Effector CD4-positive, alpha-beta T cell (primary cell): ENCODE data around the gene NTNG1.

Experiments
- DNase-seq: peaks from one replicate; pipeline ENCODE4 v3.0.0-alpha.2; 2020

The NTNG1 gene

DNA sequence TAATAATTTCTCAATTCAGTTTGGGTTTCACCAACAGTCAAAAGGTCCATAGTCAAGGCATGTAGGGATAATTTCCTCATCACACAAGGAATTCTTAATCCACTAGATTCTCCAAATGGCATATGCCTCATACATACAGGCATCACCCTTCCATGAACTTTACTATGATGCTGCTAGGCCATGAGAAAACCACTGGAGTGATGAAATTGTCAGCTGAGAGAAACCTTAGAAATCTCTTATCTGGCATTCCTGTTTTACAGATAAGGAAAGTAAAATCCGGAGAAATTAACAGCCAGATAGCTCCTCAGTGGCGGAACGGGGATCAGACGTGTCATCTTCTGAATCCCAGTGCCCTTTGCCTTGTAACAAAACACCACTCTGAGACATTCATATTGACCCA is 274.4 kb downstream of the NTNG1 start:
- DNase-seq, result no peak

GRCh38 chr1:107419003-107419402 is 278.2 kb downstream of the NTNG1 start:
- DNase-seq, result no peak

DNA sequence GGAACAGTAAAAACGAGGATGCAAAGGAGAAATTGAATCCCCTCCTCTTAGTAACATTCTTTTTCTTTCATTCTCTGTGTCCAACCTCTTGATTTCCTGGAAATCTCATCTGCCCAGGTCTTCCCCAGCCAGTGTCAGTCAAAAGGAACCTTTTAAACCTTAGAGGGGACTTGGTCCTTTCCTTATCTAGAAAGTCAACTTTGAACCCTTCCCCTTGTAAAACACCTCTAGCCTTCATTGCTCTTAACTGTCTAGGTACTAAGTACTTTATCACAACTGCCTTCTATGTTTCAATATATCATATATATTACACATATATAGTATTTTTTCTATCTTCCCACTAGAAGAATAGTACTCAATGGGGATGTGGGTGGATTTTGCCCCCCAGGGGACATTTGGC is 282.1 kb downstream of the NTNG1 start:
- no peak for DNase-seq

GRCh38 chr1:107430540-107431228 is 289.8 kb downstream of the NTNG1 start:
- DNase-seq, result no peak

GRCh38 chr1:107432108-107432507 is 291.3 kb downstream of the NTNG1 start:
- no peak for DNase-seq

DNA sequence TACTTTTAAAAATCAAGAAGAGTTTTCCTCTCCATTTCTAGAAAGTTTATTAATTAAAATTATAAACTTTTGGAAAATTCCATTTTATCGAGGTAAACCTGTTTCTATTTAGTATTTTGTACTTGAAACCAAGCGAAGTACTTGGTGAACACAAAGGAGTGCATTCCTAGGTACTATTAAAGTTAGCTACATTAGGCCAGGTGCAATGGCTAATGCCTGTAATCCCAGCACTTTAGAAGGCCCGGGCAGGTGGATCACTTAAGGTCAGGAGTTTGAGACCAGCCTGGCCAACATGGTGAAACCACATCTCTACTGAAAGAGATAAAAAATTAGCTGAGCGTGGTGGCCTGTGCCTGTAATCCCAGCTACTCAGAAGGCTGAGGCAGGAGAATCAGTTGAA is 292.2 kb downstream of the NTNG1 start:
- no peak for DNase-seq

DNA sequence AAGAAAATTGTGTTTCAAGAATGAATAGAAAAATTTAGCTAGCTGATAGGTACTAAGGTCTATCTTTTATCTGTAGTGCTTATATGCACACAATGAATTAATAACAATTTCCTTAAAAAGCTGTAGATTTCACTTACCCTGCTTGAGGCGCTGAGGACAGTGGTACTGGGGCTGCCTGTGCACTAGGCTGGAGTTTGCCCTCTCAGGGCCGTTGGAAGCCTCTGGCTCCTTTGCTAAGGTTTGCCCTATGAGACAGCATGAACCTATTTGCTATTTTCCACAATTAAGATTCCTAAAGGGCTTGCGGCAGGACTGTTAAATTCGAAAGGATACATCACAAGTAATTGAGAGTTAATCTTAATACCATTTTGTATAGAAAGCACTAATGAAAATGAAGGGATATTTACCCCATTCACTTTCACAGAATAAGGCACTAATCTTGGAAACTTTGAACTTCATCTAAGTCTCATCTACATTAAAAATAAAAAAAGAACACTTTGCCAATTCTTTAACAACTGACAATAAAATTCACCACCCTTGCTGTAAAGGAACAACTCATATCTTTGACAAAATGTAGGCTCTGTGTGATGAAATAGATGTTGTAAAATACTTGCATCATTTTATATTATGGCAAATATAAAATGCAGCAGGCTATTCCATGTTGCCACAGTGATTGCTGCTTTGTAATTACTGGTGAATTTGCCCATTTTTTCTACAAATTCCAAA is 293.0 kb downstream of the NTNG1 start:
- DNase-seq, result no peak

GRCh38 chr1:107434361-107434693 is 293.5 kb downstream of the NTNG1 start:
- DNase-seq, result no peak

DNA sequence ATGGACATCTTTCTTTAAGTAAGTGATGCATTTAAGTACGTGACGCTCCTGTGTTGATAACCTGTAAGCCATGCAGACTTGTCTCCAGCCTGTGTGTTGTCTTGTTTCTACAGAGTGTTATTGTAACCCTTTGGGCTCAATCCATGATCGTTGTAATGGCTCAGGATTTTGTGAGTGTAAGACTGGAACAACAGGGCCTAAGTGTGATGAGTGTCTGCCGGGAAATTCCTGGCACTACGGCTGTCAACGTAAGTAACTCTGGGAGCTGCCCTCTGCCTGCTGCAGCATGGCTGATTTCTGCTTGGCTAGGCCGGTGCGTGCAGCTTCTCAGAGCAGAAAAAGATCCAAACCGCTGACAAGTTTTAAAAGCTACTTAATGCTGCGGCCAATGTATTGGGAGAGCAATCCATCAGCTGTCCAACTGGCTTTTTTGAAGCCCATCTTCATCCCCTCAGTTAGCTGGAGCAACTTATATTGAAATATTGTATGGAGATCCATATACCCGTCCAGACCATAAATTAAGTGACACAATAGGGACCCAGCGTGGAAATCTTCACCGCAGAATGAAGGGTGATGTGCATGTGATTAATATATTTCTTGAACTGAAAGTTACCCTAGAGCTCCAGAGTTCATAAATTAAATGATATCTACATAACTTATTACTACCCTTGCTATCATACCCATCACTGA is 295.9 kb downstream of the NTNG1 start:
- no peak for DNase-seq

DNA sequence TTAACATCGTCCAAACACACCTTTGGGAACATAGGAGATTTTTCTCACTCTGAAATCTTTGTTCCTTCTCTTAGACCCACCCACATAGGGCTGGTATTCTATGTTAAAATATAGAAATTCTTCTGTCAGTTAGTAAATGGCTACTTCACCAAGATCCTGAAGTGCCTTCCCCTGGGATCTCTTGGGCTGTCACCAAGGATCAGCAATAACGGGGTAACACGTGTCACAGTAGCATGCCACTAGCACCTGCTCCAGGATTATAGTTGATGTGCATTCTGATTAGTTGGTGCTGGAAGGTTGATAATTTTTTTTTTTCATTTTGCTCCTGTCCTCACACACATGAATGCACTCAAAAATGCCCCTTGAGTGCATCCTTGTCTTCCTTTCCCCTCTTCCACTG is 298.7 kb downstream of the NTNG1 start:
- no peak for DNase-seq

DNA sequence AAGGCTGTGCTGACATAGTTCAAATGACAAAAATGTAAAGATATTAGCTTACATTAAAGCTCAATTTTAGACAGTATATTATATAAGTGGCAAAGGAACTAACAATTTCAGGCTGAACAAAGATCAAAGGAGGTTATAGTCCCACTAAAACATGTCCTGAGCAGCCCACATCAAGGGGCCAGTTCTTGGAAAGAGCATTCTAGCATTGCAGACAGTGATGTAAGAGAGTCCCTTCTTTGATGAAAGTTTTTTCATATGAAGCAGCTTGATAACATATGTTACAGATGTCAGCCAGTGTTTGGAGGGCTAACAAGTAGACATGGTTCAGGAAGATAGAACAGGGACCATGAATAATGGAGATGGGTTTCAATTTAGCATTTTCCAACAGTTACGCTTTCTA is 301.7 kb downstream of the NTNG1 start:
- DNase-seq, result no peak

GRCh38 chr1:107443027-107443426 is 302.2 kb downstream of the NTNG1 start:
- no peak for DNase-seq

- DNase-seq, result no peak
These were observed 303.0 kb downstream of the NTNG1 start for GRCh38 chr1:107443860-107444259.

DNA sequence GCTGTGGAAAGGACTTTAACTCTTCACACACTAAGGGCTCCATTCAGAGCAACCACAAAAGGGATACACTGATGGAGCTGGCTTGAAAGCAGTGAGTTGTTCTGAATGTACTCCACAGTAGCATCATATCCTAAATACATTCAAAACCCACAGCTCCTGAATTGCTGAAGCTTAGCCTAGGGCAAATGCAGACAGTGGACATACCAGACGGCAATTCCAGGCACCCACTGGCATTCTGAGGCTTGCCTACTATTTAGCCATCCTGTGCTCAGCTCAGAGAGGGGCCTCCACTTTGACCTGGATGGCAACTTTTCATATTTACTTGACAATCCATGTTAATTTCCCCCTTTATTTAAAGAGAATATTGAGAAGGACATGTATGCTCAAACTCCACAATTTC is 303.5 kb downstream of the NTNG1 start:
- no peak for DNase-seq

- DNase-seq, result no peak
These were observed 308.5 kb downstream of the NTNG1 start for GRCh38 chr1:107449326-107449725.

- no peak for DNase-seq
These were observed 310.2 kb downstream of the NTNG1 start for GRCh38 chr1:107450899-107451664.

DNA sequence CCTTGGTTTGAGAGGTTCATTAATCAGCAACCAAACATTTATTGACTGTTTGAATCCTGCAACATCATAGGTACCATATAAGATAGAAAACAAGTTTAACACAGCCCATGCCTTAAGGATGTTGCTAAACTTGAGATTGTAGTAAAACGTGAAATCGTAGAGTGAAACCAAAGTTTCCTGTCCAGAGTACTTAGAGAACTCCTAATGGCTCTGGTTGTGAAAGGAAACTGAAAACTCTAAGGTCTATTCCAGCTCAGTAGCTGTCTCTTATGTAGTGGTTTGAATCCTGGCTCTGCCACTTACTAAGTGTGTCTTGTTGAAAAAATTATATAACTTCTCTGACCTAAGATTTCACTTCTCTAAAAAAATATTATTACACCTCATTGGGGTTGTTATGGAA is 310.9 kb downstream of the NTNG1 start:
- no peak for DNase-seq

GRCh38 chr1:107454791-107455190 is 314.0 kb downstream of the NTNG1 start:
- DNase-seq, result no peak

GRCh38 chr1:107457989-107458388 is 317.1 kb downstream of the NTNG1 start:
- no peak for DNase-seq

DNA sequence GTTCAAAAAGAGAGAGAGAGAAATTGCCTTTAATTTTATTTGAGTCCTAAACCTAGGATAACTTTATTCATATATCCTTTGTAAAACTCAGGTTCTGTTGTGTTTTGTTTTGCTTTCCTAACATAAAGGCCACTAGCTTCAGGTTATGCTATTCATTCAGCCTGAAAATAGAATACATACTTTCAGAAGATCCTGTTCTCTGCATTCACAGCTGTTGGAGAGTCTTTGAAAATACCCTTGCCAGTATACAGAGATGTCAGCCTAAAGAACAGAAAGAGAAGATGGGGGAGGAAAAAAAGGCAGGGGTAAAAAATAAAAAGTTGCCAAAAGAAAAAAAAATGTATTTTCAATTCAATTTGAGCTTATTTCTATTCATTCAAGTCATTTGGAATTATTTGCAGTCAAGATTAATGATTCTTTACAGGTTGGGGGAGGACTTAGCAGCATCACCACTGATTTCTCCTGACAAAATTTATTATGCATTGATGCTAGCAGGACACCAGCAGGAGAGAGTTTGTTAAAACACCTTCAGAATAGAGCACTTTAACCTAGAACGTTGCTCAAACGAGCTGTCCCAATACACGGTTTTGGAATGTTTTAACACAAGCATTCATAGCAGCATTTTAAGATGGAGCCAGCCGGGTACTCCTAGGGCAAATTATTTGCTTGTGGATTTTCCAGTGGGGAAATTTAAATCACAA is 318.5 kb downstream of the NTNG1 start:
- DNase-seq, result no peak

DNA sequence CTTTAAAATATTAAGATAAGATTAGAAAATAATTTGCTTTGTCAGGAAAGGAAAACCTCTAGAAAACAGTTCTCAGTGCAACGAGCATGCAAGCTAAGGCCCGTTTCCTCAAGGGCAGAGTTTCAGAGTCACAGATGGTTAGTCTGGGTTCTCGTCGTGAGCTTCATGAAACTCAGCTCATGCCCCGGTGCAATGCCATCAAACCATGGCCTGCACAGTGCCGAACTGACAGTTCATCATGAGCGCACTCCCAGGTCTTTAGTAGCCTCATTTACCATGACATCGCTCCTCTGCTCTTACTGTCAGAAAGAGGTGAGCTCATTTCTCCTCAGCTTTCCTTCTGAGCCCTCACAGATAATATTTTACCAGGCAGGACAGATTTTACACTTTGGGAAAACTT is 319.2 kb downstream of the NTNG1 start:
- no peak for DNase-seq

- DNase-seq, result no peak
These were observed 324.0 kb downstream of the NTNG1 start for GRCh38 chr1:107464827-107465226.

DNA sequence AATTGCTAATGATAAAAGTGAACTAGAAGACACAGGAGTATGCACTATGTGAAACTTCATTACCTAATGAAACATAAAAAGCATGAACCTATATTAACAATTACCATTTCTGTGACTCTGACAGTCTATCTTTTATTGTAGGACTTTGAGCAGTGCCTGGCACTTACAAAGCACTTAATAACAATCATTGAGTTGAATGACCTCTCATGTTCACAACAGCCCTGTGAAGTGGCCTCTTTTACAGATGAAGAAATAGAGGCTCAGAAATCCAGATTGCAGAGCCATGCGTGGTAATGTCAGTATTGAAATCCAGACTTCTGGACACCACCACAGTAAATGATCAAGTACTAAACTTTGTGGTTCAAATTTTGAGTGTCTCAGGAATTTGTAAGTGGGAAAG is 326.4 kb downstream of the NTNG1 start:
- no peak for DNase-seq
